ENCODE measurements around the gene DMXL1.
A peak's percentile ranks its signal among the peaks of the same experiment; 100 is the strongest.

DMXL1 gene

GRCh38 chr5:119153629-119154028 lies 82.7 kb downstream of the DMXL1 start:
- no peak overlapping the region for H3K4me3 ChIP-seq (ENCODE audit: low read depth, low read length)
- no peak for DNase-seq (ENCODE audit: low read depth)
- no peak for TF ChIP-seq MAX (IDR thresholded peaks at IDR 0.05; ENCODE audit: low read depth, low read length)
- TF ChIP-seq POLR2A (IDR thresholded peaks at IDR 0.05; ENCODE audit: extremely low read depth, insufficient read length), result no peak
- no peak for TF ChIP-seq CTCF (IDR thresholded peaks at IDR 0.05; ENCODE audit: low read depth, low read length)
- TF ChIP-seq MYC (IDR thresholded peaks at IDR 0.05; ENCODE audit: low read depth, low read length), result no peak

GRCh38 chr5:119158144-119158543 lies 87.3 kb downstream of the DMXL1 start:
- no peak for TF ChIP-seq MYC (IDR thresholded peaks at IDR 0.05; ENCODE audit: low read depth, low read length)
- no peak for TF ChIP-seq POLR2A (IDR thresholded peaks at IDR 0.05; ENCODE audit: extremely low read depth, insufficient read length)
- TF ChIP-seq MAX (IDR thresholded peaks at IDR 0.05; ENCODE audit: low read depth, low read length), result no peak
- no peak for TF ChIP-seq CTCF (IDR thresholded peaks at IDR 0.05; ENCODE audit: low read depth, low read length)
- DNase-seq (ENCODE audit: low read depth), result no peak
- H3K4me3 ChIP-seq (ENCODE audit: low read depth, low read length), result no peak overlapping the region

- no peak for DNase-seq (ENCODE audit: low read depth)
- TF ChIP-seq MYC (IDR thresholded peaks at IDR 0.05; ENCODE audit: low read depth, low read length), result no peak
- TF ChIP-seq POLR2A (IDR thresholded peaks at IDR 0.05; ENCODE audit: extremely low read depth, insufficient read length), result no peak
- no peak for TF ChIP-seq MAX (IDR thresholded peaks at IDR 0.05; ENCODE audit: low read depth, low read length)
- no peak for TF ChIP-seq CTCF (IDR thresholded peaks at IDR 0.05; ENCODE audit: low read depth, low read length)
- H3K4me3 ChIP-seq (ENCODE audit: low read depth, low read length), result no peak overlapping the region
These were observed 90.5 kb downstream of the DMXL1 start for GRCh38 chr5:119161430-119161829.

- DNase-seq (ENCODE audit: low read depth), result no peak
- H3K4me3 ChIP-seq (ENCODE audit: low read depth, low read length), result no peak overlapping the region
- TF ChIP-seq POLR2A (IDR thresholded peaks at IDR 0.05; ENCODE audit: extremely low read depth, insufficient read length) (no peak), MAX (IDR thresholded peaks at IDR 0.05; ENCODE audit: low read depth, low read length) (no peak), CTCF (IDR thresholded peaks at IDR 0.05; ENCODE audit: low read depth, low read length) (no peak), MYC (IDR thresholded peaks at IDR 0.05; ENCODE audit: low read depth, low read length) (no peak)
These were observed 95.1 kb downstream of the DMXL1 start for GRCh38 chr5:119166026-119166425.

- TF ChIP-seq CTCF (IDR thresholded peaks at IDR 0.05; ENCODE audit: low read depth, low read length), result no peak
- TF ChIP-seq MYC (IDR thresholded peaks at IDR 0.05; ENCODE audit: low read depth, low read length), result no peak
- no peak for TF ChIP-seq MAX (IDR thresholded peaks at IDR 0.05; ENCODE audit: low read depth, low read length)
- no peak for TF ChIP-seq POLR2A (IDR thresholded peaks at IDR 0.05; ENCODE audit: extremely low read depth, insufficient read length)
These were observed 97.5 kb downstream of the DMXL1 start for GRCh38 chr5:119168401-119168800.

GRCh38 chr5:119171686-119172085 lies 100.8 kb downstream of the DMXL1 start:
- TF ChIP-seq MYC (IDR thresholded peaks at IDR 0.05; ENCODE audit: low read depth, low read length), result no peak
- no peak for TF ChIP-seq POLR2A (IDR thresholded peaks at IDR 0.05; ENCODE audit: extremely low read depth, insufficient read length)
- no peak for TF ChIP-seq MAX (IDR thresholded peaks at IDR 0.05; ENCODE audit: low read depth, low read length)
- TF ChIP-seq CTCF (IDR thresholded peaks at IDR 0.05; ENCODE audit: low read depth, low read length), result no peak
- no peak for DNase-seq (ENCODE audit: low read depth)
- no peak overlapping the region for H3K4me3 ChIP-seq (ENCODE audit: low read depth, low read length)

More at GRCh38 chr5:119168401-119168800, 97.5 kb downstream of the DMXL1 start:
- peak; percentile 26 for DNase-seq (ENCODE audit: low read depth)
- H3K4me3 ChIP-seq (ENCODE audit: low read depth, low read length), result no peak overlapping the region

Data from NB4 (cell line).